Measurements from ENCODE around the gene PLSCR5. TPM values are rescaled to one million over a fixed set of nuclear protein-coding genes. Genes with fewer than 3 reads are reported as not detected.

PLSCR5 gene
- total RNA-seq, 1 donor, result not detected

DNA sequence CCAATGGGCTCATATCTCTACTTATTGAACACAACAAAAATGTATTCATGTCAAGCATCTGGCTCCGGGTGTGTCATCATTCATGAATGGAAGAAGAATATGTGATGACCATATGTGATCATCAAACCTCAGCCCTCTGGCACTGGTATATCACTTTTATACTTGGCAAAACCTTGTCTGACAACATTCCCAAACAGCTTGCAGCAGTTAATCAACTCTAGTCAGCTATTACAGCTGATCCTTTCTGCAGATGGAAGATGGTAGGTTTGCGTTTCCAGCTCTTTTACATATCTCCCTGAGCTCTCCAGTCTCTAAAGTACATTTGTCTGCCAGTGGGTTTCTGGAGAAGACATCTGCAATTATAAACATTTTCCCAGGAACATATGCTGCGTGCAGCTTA is 6.6 kb downstream of the PLSCR5 start:
- Histone ChIP-seq H3K9me3 (ENCODE audit: low read depth, low read length) (no peaks in the 10 kb centered on the region), H3K27ac (ENCODE audit: low read depth, low read length) (no peak overlapping the region), H2AFZ (ENCODE audit: low read length) (no peak overlapping the region), H3K79me2 (ENCODE audit: insufficient read depth, low read length) (no peaks in the 10 kb centered on the region), H3K27me3 (ENCODE audit: insufficient read depth, low read length) (no peaks in the 10 kb centered on the region), H4K20me1 (ENCODE audit: insufficient read depth, low read length) (no peaks in the 10 kb centered on the region), H3K36me3 (ENCODE audit: insufficient read depth, low read length) (no peaks in the 10 kb centered on the region), H3K4me2 (ENCODE audit: insufficient read depth, low read length) (no peak overlapping the region), H3K4me3 (ENCODE audit: insufficient read depth, low read length) (no peak overlapping the region), H3K4me1 (ENCODE audit: insufficient read depth, low read length) (no peaks in the 10 kb centered on the region)
- TF ChIP-seq, protein P1, sequence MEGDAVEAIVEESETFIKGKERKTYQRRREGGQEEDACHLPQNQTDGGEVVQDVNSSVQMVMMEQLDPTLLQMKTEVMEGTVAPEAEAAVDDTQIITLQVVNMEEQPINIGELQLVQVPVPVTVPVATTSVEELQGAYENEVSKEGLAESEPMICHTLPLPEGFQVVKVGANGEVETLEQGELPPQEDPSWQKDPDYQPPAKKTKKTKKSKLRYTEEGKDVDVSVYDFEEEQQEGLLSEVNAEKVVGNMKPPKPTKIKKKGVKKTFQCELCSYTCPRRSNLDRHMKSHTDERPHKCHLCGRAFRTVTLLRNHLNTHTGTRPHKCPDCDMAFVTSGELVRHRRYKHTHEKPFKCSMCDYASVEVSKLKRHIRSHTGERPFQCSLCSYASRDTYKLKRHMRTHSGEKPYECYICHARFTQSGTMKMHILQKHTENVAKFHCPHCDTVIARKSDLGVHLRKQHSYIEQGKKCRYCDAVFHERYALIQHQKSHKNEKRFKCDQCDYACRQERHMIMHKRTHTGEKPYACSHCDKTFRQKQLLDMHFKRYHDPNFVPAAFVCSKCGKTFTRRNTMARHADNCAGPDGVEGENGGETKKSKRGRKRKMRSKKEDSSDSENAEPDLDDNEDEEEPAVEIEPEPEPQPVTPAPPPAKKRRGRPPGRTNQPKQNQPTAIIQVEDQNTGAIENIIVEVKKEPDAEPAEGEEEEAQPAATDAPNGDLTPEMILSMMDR (IDR thresholded peaks at IDR 0.05; ENCODE audit: extremely low read depth, low read depth, low read length), result no peak
- DNase-seq (ENCODE audit: insufficient read length, low spot score, missing footprints), result no peak

DNA sequence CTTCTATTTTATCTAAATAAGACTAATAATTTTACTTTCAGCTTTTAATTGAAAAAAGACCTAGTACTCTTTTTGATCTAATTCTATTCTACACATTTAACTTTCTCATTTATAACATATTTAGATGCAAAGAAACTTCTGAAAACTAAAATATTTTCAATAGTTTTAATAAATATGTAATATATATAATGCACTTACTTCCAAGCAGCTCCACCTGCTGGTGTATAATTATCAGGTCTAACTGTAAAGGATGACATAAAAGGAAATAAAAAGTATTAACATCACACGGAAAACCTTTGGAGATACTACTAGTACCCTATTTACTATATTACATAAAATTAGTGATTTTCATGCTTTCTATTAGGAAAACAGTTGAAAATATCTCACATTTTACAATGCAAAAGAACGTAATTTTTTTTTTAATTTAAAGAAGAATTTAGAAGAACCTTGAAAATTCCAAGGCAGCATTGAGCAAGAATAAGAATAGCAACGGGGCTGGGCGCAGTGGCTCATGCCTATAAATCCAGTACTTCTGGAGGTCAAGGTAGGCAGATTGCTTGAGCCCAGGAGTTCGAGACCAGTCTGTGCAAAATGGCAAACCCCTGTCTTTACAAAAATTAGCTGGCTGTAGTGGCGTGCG is 10.2 kb downstream of the PLSCR5 start:
- Histone ChIP-seq H3K36me3 (ENCODE audit: insufficient read depth, low read length) (no peaks in the 10 kb centered on the region), H3K9me3 (ENCODE audit: low read depth, low read length) (no peaks in the 10 kb centered on the region), H3K79me2 (ENCODE audit: insufficient read depth, low read length) (no peaks in the 10 kb centered on the region), H3K4me2 (ENCODE audit: insufficient read depth, low read length) (no peak overlapping the region), H3K27me3 (ENCODE audit: insufficient read depth, low read length) (no peaks in the 10 kb centered on the region), H3K4me3 (ENCODE audit: insufficient read depth, low read length) (no peak overlapping the region), H3K27ac (ENCODE audit: low read depth, low read length) (no peak overlapping the region), H2AFZ (ENCODE audit: low read length) (no peak overlapping the region), H3K4me1 (ENCODE audit: insufficient read depth, low read length) (peaks cover 7% of the 10 kb centered on the region), H4K20me1 (ENCODE audit: insufficient read depth, low read length) (no peaks in the 10 kb centered on the region)
- peak; percentile 26 for DNase-seq (ENCODE audit: insufficient read length, low spot score, missing footprints)
- TF ChIP-seq, protein P1 (IDR thresholded peaks at IDR 0.05; ENCODE audit: extremely low read depth, low read depth, low read length), result peak; percentile 60

DNA sequence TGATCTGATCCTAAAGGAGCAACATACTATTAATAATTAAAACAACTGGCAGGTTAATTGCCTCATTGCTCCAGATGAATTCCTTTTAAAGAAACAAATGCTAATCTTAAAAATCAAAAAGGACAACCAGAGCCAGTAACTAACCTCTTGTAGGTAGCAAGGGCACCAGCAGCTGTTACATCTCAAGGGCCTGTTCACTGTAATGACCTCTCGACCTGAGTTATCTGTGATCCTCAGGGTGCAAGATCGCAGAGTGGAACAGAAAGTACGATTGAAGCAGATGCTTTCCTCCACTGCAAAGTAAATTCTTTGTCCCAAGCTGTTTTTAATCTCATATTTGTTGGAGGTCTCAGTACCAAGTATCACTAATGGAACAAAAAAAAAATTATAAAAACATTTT is 11.4 kb downstream of the PLSCR5 start:
- Histone ChIP-seq H3K36me3 (ENCODE audit: insufficient read depth, low read length) (no peaks in the 10 kb centered on the region), H2AFZ (ENCODE audit: low read length) (no peak overlapping the region), H4K20me1 (ENCODE audit: insufficient read depth, low read length) (no peaks in the 10 kb centered on the region), H3K79me2 (ENCODE audit: insufficient read depth, low read length) (no peaks in the 10 kb centered on the region), H3K27me3 (ENCODE audit: insufficient read depth, low read length) (no peaks in the 10 kb centered on the region), H3K27ac (ENCODE audit: low read depth, low read length) (no peak overlapping the region), H3K4me1 (ENCODE audit: insufficient read depth, low read length) (peaks cover 7% of the 10 kb centered on the region), H3K4me3 (ENCODE audit: insufficient read depth, low read length) (no peak overlapping the region), H3K4me2 (ENCODE audit: insufficient read depth, low read length) (no peak overlapping the region), H3K9me3 (ENCODE audit: low read depth, low read length) (no peaks in the 10 kb centered on the region)
- TF ChIP-seq, protein P1 (IDR thresholded peaks at IDR 0.05; ENCODE audit: extremely low read depth, low read depth, low read length), result no peak
- no peak for DNase-seq (ENCODE audit: insufficient read length, low spot score, missing footprints)

DNA sequence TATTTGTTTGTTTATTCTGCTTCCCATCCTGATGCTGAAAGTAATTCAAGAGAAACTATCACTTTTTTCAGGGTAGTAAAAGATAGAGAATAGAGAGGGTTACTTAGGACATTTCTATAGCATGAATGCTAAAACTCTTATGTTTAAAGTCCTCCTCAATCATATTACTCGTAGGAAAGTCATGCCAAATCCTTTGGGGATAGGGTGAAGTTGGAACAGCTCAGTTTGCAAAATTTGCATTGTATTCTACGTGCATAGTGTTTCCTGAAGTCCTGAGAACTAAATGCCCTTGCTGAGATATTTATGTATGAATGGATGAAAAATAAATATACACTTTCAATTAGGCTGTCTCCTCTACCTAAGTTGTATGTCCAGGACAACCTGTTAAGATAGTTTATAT is 14.6 kb downstream of the PLSCR5 start:
- Histone ChIP-seq H3K27ac (ENCODE audit: low read depth, low read length) (no peak overlapping the region), H3K4me1 (ENCODE audit: insufficient read depth, low read length) (peaks cover 7% of the 10 kb centered on the region), H3K9me3 (ENCODE audit: low read depth, low read length) (no peaks in the 10 kb centered on the region), H3K79me2 (ENCODE audit: insufficient read depth, low read length) (no peaks in the 10 kb centered on the region), H2AFZ (ENCODE audit: low read length) (peak overlapping the region; percentile 6), H3K27me3 (ENCODE audit: insufficient read depth, low read length) (no peaks in the 10 kb centered on the region), H3K4me2 (ENCODE audit: insufficient read depth, low read length) (peak overlapping the region; percentile 3), H4K20me1 (ENCODE audit: insufficient read depth, low read length) (no peaks in the 10 kb centered on the region), H3K4me3 (ENCODE audit: insufficient read depth, low read length) (no peak overlapping the region), H3K36me3 (ENCODE audit: insufficient read depth, low read length) (no peaks in the 10 kb centered on the region)
- TF ChIP-seq, protein P1 (IDR thresholded peaks at IDR 0.05; ENCODE audit: extremely low read depth, low read depth, low read length), result no peak
- DNase-seq (ENCODE audit: insufficient read length, low spot score, missing footprints), result no peak

Measured in osteoblast (primary cell).